Spleen (tissue), 11 donors: ENCODE data around the gene FBN3. TPM values are rescaled to one million over a fixed set of nuclear protein-coding genes. Genes with fewer than 3 reads are reported as not detected.
"Not testable (repeated sequence)": the region's sequence is repeated elsewhere in the genome, so short reads cannot be mapped to it uniquely, and the experiment has no call there.

Experiments
- DNase-seq: peaks from one replicate; pipeline ENCODE4 v3.0.0-alpha.2; 2020
- H3K27ac ChIP-seq, 8 donors: fragments of 200-600 bp; sonication (generic) in 7 of 8; 1 replicate in 4 of 8; 2 replicates in 4 of 8; pipeline versions ENCODE4 v1.5.0 to v1.8.0; 2016 to 2021; ENCODE audit warnings: inconsistent platforms in 4 of 8, mild to moderate bottlenecking in 4 of 8, moderate library complexity in 1 of 8
- H3K27me3 ChIP-seq, 7 donors: fragments of 200-600 bp; sonication (generic) in 6 of 7; replicated peaks in 1 of 7; 1 replicate in 4 of 7; 2 replicates in 3 of 7; pipeline versions ENCODE4 v1.5.0 to v1.8.0; 2016 to 2021; ENCODE audit warnings: inconsistent platforms in 3 of 7, mild to moderate bottlenecking in 1 of 7
- H3K36me3 ChIP-seq, 6 donors: fragments of 200-600 bp; sonication (generic) in 5 of 6; 1 replicate in 4 of 6; 2 replicates in 2 of 6; pipeline versions ENCODE4 v1.5.0 to v1.8.0; 2016 to 2021; ENCODE audit warnings: inconsistent platforms in 2 of 6
- H3K4me1 ChIP-seq, 6 donors: fragments of 200-600 bp; sonication (generic) in 5 of 6; 1 replicate in 3 of 6; 2 replicates in 3 of 6; pipeline versions ENCODE4 v1.5.0 to v1.8.0; 2016 to 2021; ENCODE audit warnings: inconsistent platforms in 3 of 6
- H3K4me3 ChIP-seq, 8 donors: fragments of 200-600 bp; sonication (generic) in 7 of 8; 1 replicate in 4 of 8; 2 replicates in 4 of 8; pipeline versions ENCODE4 v1.5.0 to v1.8.0; 2016 to 2021; ENCODE audit warnings: inconsistent platforms in 4 of 8, mild to moderate bottlenecking in 4 of 8, moderate library complexity in 2 of 8
- H3K9me3 ChIP-seq, 8 donors: fragments of 200-600 bp; sonication (generic) in 7 of 8; 1 replicate in 4 of 8; 2 replicates in 4 of 8; pipeline versions ENCODE4 v1.5.0 to v1.8.0; 2016 to 2021; ENCODE audit warnings: inconsistent platforms in 4 of 8
- CTCF ChIP-seq, 11 experiments: fragments of 200-600 bp in 7 of 11; fragments of 450-650 bp in 4 of 11; sonication (generic) in 4 of 11; IDR thresholded peaks in 8 of 11; conservative IDR thresholded peaks in 3 of 11; 1 replicate in 7 of 11; 2 replicates in 4 of 11; pipeline versions ENCODE4 v1.4.0 to v1.8.0; 2016 to 2021; ENCODE audit warnings: antibody characterized with exemption in 11 of 11, inconsistent platforms in 4 of 11, mild to moderate bottlenecking in 1 of 11
- POLR2A ChIP-seq, 3 donors: fragments of 450-650 bp; IDR thresholded peaks; one replicate each; pipeline ENCODE4 v1.5.1; 2017; ENCODE audit warnings: antibody characterized with exemption in 3 of 3, mild to moderate bottlenecking in 1 of 3
- POLR2AphosphoS5 ChIP-seq, 3 donors: sonication (generic); formaldehyde crosslinking; IDR thresholded peaks; one replicate each; pipeline ENCODE4 v1.5.1; 2017; ENCODE audit warnings: antibody characterized with exemption in 3 of 3
- WGBS, 5 donors: extraction: QIAGEN DNeasy Blood & Tissue Kit in 3 of 5; methylation state at CpG; one replicate each; pipeline versions ENCODE4 v1.1.5 to v1.1.7; 2013 to 2018; 5-methylcytosine and 5-hydroxymethylcytosine counted together
- intact Hi-C: fragments of 100-400 bp; cut with DNase I; formaldehyde crosslinking; loops from one replicate; pipeline ENCODE4 v1.15.0; 2023; ENCODE audit warnings: low total_unique reads
- polyA plus RNA-seq, 3 donors: library from polyadenylated mRNA; stranded (reverse); fragments of 200-250 nt; gene quantifications; one replicate each; pipeline ENCODE4 v1.2.1, GENCODE V29; 2013
- total RNA-seq, 7 donors: library from RNA; depleted of rRNA in 3 of 7; stranded (reverse); fragments of >200 nt in 3 of 7; fragmentation: NEBNext Ultra II Directional in 4 of 7; extraction: Animal tissue kit (Norgen Biotek cat#: 25700) in 4 of 7; gene quantifications; one replicate each; pipeline versions ENCODE4 v1.1.0 to v1.2.1, GENCODE V29; 2016 to 2021
- donor health status: healthy with polysubstance abuse.
- donor health status: DM: no; HTN: no; CAD: no; lungs with moderate emphysema.
- donor health status: DM: no; HTN: no; CAD: no.
- donor health status: Bipolar disorder and iron deficiency.
- donor health status: healthy.
- donor health status: DM: no; HTN: no; CAD: no.
- donor health status: DM: yes; HTN: yes; CAD: no.

FBN3 gene
- total and polyA plus RNA-seq, 10 donors = 0.02 TPM; not detected in 9

GRCh38 chr19:8030960-8031359 lies 118.4 kb downstream of the FBN3 start:
- Histone ChIP-seq H3K9me3 (no peaks in the 10 kb centered on the region), H3K4me3 (no peak overlapping the region), H3K27me3 (peaks cover 0 to 7% (median 0%) of the 10 kb centered on the region in 7 donors), H3K27ac (no peak overlapping the region), H3K36me3 (no peaks in the 10 kb centered on the region), H3K4me1 (no peaks in the 10 kb centered on the region)
- 84 to 91% (median 87%) methylated on average over 8 of the region's 8 CpGs for WGBS, 5 donors
- DNase-seq = no peak
- intact Hi-C loops = no loop called here
- no peak for TF ChIP-seq POLR2AphosphoS5 (IDR thresholded peaks at IDR 0.05)
- TF ChIP-seq CTCF (IDR thresholded peaks at IDR 0.05 in 8 of 11, conservative IDR thresholded peaks at IDR 0.05 in 3 of 11) = no peak
- TF ChIP-seq POLR2A (IDR thresholded peaks at IDR 0.05) = no peak

- WGBS, 5 donors = 54 to 73% (median 70%) methylated on average over 11 to 12 of the region's 12 CpGs
- TF ChIP-seq CTCF (IDR thresholded peaks at IDR 0.05 in 8 of 11, conservative IDR thresholded peaks at IDR 0.05 in 3 of 11) = no peak
Measured at GRCh38 chr19:8028951-8029491, 120.4 kb downstream of the FBN3 start.

GRCh38 chr19:8025316-8025715 lies 124.1 kb downstream of the FBN3 start:
- DNase-seq = no peak
- no peaks in the 10 kb centered on the region for H3K36me3 ChIP-seq
- intact Hi-C loops = no loop called here
- no peaks in the 10 kb centered on the region for H3K27me3 ChIP-seq
- no peak for TF ChIP-seq CTCF (IDR thresholded peaks at IDR 0.05 in 8 of 11, conservative IDR thresholded peaks at IDR 0.05 in 3 of 11)
- TF ChIP-seq POLR2AphosphoS5 (IDR thresholded peaks at IDR 0.05) = no peak
- no peak for TF ChIP-seq POLR2A (IDR thresholded peaks at IDR 0.05)
- H3K9me3 ChIP-seq = no peaks in the 10 kb centered on the region
- H3K4me3 ChIP-seq = no peak overlapping the region
- H3K27ac ChIP-seq = no peak overlapping the region
- no peaks in the 10 kb centered on the region for H3K4me1 ChIP-seq
- WGBS, 5 donors = 73 to 86% (median 83%) methylated on average over 5 of the region's 5 CpGs

More at GRCh38 chr19:8028951-8029491, 120.4 kb downstream of the FBN3 start:
- intact Hi-C loops = no loop called here
- H3K9me3 ChIP-seq = no peaks in the 10 kb centered on the region
- H3K4me1 ChIP-seq = no peaks in the 10 kb centered on the region
- H3K27ac ChIP-seq = no peak overlapping the region
- no peak for DNase-seq
- peaks cover 0 to 7% (median 0%) of the 10 kb centered on the region in 7 donors for H3K27me3 ChIP-seq
- H3K4me3 ChIP-seq = no peak overlapping the region
- H3K36me3 ChIP-seq = no peaks in the 10 kb centered on the region

- H3K27ac ChIP-seq, H3K4me1 ChIP-seq, H3K27me3 ChIP-seq, H3K9me3 ChIP-seq, intact Hi-C loops, DNase-seq, H3K4me3 ChIP-seq, H3K36me3 ChIP-seq: not testable (repeated sequence)
- WGBS, 5 donors = 85 to 100% (median 93%) methylated on average over 3 of the region's 3 CpGs
Measured at GRCh38 chr19:8024256-8024655, 125.1 kb downstream of the FBN3 start.

GRCh38 chr19:8023371-8023770 lies 126.0 kb downstream of the FBN3 start:
- no peaks in the 10 kb centered on the region for H3K27me3 ChIP-seq
- no peak overlapping the region for H3K4me3 ChIP-seq
- DNase-seq = no peak
- no peak overlapping the region for H3K27ac ChIP-seq
- intact Hi-C loops = no loop called here
- no peaks in the 10 kb centered on the region for H3K36me3 ChIP-seq
- 92 to 95% (median 93%) methylated on average over 5 of the region's 5 CpGs for WGBS, 5 donors
- no peaks in the 10 kb centered on the region for H3K4me1 ChIP-seq
- no peaks in the 10 kb centered on the region for H3K9me3 ChIP-seq
- no peak for TF ChIP-seq POLR2AphosphoS5 (IDR thresholded peaks at IDR 0.05)
- no peak for TF ChIP-seq CTCF (IDR thresholded peaks at IDR 0.05 in 8 of 11, conservative IDR thresholded peaks at IDR 0.05 in 3 of 11)
- TF ChIP-seq POLR2A (IDR thresholded peaks at IDR 0.05) = no peak
